Natural killer cell (primary cell): Measurements from ENCODE around the gene FAF1. TPM values are rescaled to one million over a fixed set of nuclear protein-coding genes. Genes with fewer than 3 reads are reported as not detected.

Source experiments
- ATAC-seq, 3 donors: fragments of 150-1000 bp in 2 of 3; fragments of 200-7000 bp in 1 of 3; cut with Tn5 transposase; 1 replicate in 1 of 3; 2 replicates in 2 of 3; pipeline ENCODE4 v1.10.0; 2021; ENCODE audit warnings: mild to moderate bottlenecking in 2 of 3, moderate library complexity in 2 of 3
- DNase-seq, 2 donors: peaks; one replicate each; pipeline versions ENCODE4 v3.0.0 to v3.0.0-alpha.2; 2013 to 2021; ENCODE audit warnings: mixed read lengths in 1 of 2
- H3K27ac ChIP-seq: one replicate; pipeline ENCODE4 v1.5.1; 2013; ENCODE audit warnings: mild to moderate bottlenecking, low read length
- H3K27me3 ChIP-seq: one replicate; pipeline ENCODE4 v1.6.1; 2013; ENCODE audit warnings: low read length; ENCODE audit not compliant: control insufficient read depth, insufficient read depth
- H3K36me3 ChIP-seq: one replicate; pipeline ENCODE4 v1.6.1; 2013; ENCODE audit warnings: low read length; ENCODE audit not compliant: control insufficient read depth, insufficient read depth
- H3K4me1 ChIP-seq: one replicate; pipeline ENCODE4 v1.6.1; 2013; ENCODE audit warnings: low read length; ENCODE audit not compliant: control insufficient read depth, insufficient read depth
- H3K4me3 ChIP-seq: one replicate; pipeline ENCODE4 v1.5.1; 2013; ENCODE audit warnings: low read length
- H3K9me3 ChIP-seq: one replicate; pipeline ENCODE4 v1.6.1; 2013; ENCODE audit warnings: low read length; ENCODE audit not compliant: control insufficient read depth, insufficient read depth
- H3K27ac Mint-ChIP-seq, 2 donors: one replicate each; pipeline ENCODE4 v1.8.0; 2022; ENCODE audit warnings: mild to moderate bottlenecking in 2 of 2, mixed read lengths in 2 of 2, moderate library complexity in 1 of 2
- H3K27me3 Mint-ChIP-seq, 2 donors: one replicate each; pipeline ENCODE4 v1.8.0; 2022; ENCODE audit warnings: low read depth in 2 of 2, mixed read lengths in 2 of 2
- H3K36me3 Mint-ChIP-seq: one replicate; pipeline ENCODE4 v1.8.0; 2022; ENCODE audit warnings: mixed read lengths
- H3K4me1 Mint-ChIP-seq, 2 donors: one replicate each; pipeline ENCODE4 v1.8.0; 2022; ENCODE audit warnings: mixed read lengths in 2 of 2
- H3K4me3 Mint-ChIP-seq: one replicate; pipeline ENCODE4 v1.8.0; 2022; ENCODE audit warnings: mild to moderate bottlenecking, moderate library complexity, mixed read lengths
- H3K9me3 Mint-ChIP-seq, 2 donors: one replicate each; pipeline ENCODE4 v1.8.0; 2022; ENCODE audit warnings: mixed read lengths in 2 of 2
- WGBS: methylation state at CpG from one replicate; pipeline ENCODE4 v1.1.7; 2013; ENCODE audit warnings: missing lambda C conversion rate; ENCODE audit not compliant: insufficient coverage; 5-methylcytosine and 5-hydroxymethylcytosine counted together
- intact Hi-C: fragments of 100-400 bp; cut with micrococcal nuclease; formaldehyde crosslinking; loops from one replicate; pipeline ENCODE4 v1.14.2; 2022
- total RNA-seq, 4 donors: library from RNA; stranded (reverse); fragments of 120-200 nt in 1 of 4; gene quantifications; one replicate each; pipeline versions ENCODE4 v1.2.3 to v1.2.4, GENCODE V29; 2013 to 2022
- TF ChIP-seq, protein P1 (sequence below): fragments of 200-600 bp; IDR thresholded peaks from one replicate; pipeline ENCODE4 v1.8.0; 2022; ENCODE audit warnings: antibody characterized with exemption

FAF1 gene
- total RNA-seq, 3 donors from 2014 or later (not counting 1 experiment from before 2014, with no cell fraction given) = 56.8 to 59.7 (median 57.2) TPM

DNA sequence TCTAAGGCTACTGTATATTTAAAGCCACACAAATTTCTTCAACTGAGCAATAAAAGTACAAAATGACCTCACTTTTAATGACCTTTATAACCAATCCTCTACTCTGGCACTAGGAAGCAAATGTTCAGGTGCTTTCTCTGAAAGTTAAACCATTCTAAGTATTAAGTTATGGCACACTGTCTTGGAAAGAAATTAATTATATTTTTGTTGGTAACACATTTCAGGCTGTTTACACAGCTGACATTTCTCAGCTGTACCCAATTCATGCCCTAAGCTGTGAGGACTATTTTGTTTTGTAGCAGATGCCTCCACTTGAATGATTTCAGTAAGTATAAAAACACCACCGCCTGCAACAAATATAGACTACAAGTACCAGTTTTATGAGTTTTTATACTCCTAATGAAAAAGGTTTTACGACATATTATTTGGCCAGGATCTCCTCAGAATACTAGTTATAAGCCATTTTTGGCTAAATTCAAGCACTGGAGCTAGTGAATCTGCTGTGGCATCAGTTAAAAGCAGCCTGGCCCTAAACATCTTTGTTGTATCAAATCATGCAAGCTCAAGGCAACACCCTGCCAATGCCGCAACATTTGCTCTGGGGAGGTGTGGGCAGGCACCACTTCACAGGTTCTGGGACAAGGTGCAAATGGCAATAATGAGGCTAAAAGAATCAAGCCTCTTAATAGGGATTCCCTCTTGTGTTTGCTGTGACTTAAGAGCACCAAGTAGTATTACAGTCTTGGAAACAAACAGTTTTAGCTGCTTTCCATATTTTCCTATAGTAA lies 308.4 kb downstream of the FAF1 start:
- Histone ChIP-seq H3K27me3 (no peaks in the 10 kb centered on the region), H3K4me3 (no peak overlapping the region), H3K36me3 (peaks cover 3% of the 10 kb centered on the region), H3K4me1 (no peaks in the 10 kb centered on the region), H3K9me3 (no peaks in the 10 kb centered on the region), H3K27ac (no peak overlapping the region)
- Mint-ChIP-seq H3K4me1 (peaks cover 0 to 1% of the 10 kb centered on the region in 2 donors), H3K9me3 (no peaks in the 10 kb centered on the region), H3K36me3 (no peaks in the 10 kb centered on the region), H3K27me3 (no peaks in the 10 kb centered on the region), H3K27ac (no peak overlapping the region), H3K4me3 (no peak overlapping the region)
- intact Hi-C loops = no loop called here
- ATAC-seq (no peak), DNase-seq (no peak)
- TF ChIP-seq, protein P1, sequence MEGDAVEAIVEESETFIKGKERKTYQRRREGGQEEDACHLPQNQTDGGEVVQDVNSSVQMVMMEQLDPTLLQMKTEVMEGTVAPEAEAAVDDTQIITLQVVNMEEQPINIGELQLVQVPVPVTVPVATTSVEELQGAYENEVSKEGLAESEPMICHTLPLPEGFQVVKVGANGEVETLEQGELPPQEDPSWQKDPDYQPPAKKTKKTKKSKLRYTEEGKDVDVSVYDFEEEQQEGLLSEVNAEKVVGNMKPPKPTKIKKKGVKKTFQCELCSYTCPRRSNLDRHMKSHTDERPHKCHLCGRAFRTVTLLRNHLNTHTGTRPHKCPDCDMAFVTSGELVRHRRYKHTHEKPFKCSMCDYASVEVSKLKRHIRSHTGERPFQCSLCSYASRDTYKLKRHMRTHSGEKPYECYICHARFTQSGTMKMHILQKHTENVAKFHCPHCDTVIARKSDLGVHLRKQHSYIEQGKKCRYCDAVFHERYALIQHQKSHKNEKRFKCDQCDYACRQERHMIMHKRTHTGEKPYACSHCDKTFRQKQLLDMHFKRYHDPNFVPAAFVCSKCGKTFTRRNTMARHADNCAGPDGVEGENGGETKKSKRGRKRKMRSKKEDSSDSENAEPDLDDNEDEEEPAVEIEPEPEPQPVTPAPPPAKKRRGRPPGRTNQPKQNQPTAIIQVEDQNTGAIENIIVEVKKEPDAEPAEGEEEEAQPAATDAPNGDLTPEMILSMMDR = no peak
- WGBS = 100% methylated on average over 2 of the region's 3 CpGs

DNA sequence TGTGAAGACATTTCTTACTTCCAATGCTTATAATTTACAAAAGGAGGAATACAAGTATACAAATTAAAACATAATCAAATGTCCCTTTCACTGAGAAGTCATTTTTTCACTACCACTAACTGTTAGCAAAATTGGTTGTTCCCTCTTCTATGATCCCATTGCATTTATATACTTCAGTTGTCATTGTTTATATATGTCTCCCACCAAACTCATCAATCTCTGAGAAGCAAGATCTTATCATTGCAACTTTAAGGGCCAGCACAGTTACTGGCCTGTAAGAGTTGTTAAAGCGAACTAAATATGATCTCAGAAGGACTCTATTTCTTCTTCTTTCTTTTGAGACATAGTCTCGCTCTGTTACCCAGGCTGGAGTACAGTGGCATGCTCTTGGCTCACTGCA lies 313.5 kb downstream of the FAF1 start:
- Mint-ChIP-seq H3K36me3 (no peaks in the 10 kb centered on the region), H3K9me3 (no peaks in the 10 kb centered on the region), H3K4me3 (no peak overlapping the region), H3K27me3 (no peaks in the 10 kb centered on the region), H3K4me1 (peaks cover 0 to 4% of the 10 kb centered on the region in 2 donors), H3K27ac (no peak overlapping the region)
- H3K4me3 ChIP-seq = no peak overlapping the region
- ATAC-seq = no peak
- no peaks in the 10 kb centered on the region for H3K4me1 ChIP-seq
- TF ChIP-seq, protein P1 = no peak
- H3K36me3 ChIP-seq = peaks cover 2% of the 10 kb centered on the region
- H3K27me3 ChIP-seq = no peaks in the 10 kb centered on the region
- no peak overlapping the region for H3K27ac ChIP-seq
- H3K9me3 ChIP-seq = no peaks in the 10 kb centered on the region
- intact Hi-C loops = no loop called here
- WGBS = 97% methylated on average over 2 of the region's 2 CpGs
- DNase-seq = no peak

DNA sequence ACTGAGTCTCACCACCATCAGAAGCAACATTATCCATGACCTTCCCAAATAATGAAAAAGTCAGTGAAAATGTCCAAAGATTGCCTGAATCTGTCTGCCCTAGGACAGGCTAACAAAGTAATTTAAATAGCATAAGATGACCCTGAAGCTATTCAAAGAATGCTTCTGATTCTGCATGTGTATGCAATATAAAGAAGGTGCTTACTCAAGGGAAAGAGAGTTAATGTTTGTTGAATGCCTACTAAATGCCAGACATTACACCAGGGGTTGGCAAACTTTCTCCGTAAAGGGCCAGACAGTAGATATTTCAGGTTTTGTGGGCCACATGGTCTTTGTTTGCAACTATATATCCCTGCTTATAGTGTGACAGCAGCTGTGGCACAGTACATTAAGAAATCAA lies 314.9 kb downstream of the FAF1 start:
- H3K4me3 Mint-ChIP-seq = no peak overlapping the region
- Histone ChIP-seq H3K36me3 (peaks cover 2% of the 10 kb centered on the region), H3K4me1 (no peaks in the 10 kb centered on the region), H3K4me3 (no peak overlapping the region), H3K9me3 (no peaks in the 10 kb centered on the region), H3K27ac (no peak overlapping the region), H3K27me3 (no peaks in the 10 kb centered on the region)
- no peaks in the 10 kb centered on the region for H3K9me3 Mint-ChIP-seq
- DNase-seq (no peak), ATAC-seq (no peak)
- no peaks in the 10 kb centered on the region for H3K36me3 Mint-ChIP-seq
- 95% methylated on average over 1 of the region's 1 CpG for WGBS
- intact Hi-C loops = no loop called here
- H3K27me3 Mint-ChIP-seq = no peaks in the 10 kb centered on the region
- peaks cover 0 to 4% of the 10 kb centered on the region in 2 donors for H3K4me1 Mint-ChIP-seq
- TF ChIP-seq, protein P1 = no peak
- no peak overlapping the region for H3K27ac Mint-ChIP-seq
